Measurements from ENCODE around the gene KCNIP3.
"Not testable (repeated sequence)": the region's sequence is repeated elsewhere in the genome, so short reads cannot be mapped to it uniquely, and the experiment has no call there.

KCNIP3 gene

DNA sequence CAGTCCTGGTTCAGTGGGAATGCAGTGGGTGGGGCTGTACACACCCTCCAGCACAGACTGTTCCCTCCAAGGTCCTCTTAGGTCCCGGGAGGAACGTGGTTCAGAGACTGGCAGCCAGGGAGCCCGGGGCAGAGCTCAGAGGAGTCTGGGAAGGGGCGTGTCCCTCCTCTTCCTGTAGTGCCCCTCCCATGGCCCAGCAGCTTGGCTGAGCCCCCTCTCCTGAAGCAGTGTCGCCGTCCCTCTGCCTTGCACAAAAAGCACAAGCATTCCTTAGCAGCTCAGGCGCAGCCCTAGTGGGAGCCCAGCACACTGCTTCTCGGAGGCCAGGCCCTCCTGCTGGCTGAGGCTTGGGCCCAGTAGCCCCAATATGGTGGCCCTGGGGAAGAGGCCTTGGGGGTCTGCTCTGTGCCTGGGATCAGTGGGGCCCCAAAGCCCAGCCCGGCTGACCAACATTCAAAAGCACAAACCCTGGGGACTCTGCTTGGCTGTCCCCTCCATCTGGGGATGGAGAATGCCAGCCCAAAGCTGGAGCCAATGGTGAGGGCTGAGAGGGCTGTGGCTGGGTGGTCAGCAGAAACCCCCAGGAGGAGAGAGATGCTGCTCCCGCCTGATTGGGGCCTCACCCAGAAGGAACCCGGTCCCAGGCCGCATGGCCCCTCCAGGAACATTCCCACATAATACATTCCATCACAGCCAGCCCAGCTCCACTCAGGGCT is 87.9 kb downstream of the KCNIP3 start:
- DNase-seq (ENCODE audit: low read depth) = no peak

DNA sequence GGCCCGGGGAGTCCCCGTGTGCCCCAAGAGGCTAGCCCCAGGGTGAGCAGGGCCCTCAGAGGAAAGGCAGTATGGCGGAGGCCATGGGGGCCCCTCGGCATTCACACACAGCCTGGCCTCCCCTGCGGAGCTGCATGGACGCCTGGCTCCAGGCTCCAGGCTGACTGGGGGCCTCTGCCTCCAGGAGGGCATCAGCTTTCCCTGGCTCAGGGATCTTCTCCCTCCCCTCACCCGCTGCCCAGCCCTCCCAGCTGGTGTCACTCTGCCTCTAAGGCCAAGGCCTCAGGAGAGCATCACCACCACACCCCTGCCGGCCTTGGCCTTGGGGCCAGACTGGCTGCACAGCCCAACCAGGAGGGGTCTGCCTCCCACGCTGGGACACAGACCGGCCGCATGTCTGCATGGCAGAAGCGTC is 88.4 kb downstream of the KCNIP3 start:
- no peak for DNase-seq (ENCODE audit: low read depth)

DNA sequence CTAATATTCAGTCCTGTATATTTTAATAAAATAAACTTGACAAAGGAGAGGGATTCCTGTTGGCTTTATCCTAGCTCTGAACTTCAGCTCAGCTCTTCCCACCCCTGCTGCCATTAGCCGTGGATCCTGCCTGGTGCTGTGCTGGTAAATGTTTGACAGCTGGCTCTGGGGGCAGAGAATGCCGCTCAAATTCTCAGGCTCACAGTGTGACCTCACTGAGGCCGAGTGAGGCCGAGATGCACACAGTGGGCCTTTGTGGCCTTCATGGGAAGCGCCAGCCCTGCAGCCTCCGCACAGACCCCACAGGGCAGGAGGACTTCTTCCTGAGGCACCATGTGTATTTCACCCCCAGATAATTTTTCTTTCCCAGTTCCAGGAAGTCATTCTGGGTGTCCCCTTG is 88.9 kb downstream of the KCNIP3 start:
- no peak for DNase-seq (ENCODE audit: low read depth)

DNA sequence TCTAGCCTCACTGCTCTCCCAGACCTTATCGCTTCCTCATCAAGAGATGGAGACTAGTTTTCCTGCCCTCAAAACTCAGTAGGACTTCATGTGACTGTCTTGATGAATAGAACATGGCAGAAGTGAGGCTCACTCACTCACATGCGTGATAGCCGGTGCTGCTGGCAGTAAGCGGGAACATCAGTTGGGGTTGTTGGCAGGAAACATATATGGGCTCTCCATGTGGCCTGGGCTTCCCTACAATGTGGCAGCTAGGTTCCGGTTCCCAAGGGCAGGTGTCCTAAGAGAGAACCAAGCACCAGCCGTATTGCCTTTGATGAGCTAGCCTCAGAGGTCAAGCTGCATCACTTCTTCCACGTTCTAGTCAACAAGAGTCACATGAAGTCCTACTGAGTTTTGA is 90.2 kb downstream of the KCNIP3 start:
- DNase-seq (ENCODE audit: low read depth) = no peak

DNA sequence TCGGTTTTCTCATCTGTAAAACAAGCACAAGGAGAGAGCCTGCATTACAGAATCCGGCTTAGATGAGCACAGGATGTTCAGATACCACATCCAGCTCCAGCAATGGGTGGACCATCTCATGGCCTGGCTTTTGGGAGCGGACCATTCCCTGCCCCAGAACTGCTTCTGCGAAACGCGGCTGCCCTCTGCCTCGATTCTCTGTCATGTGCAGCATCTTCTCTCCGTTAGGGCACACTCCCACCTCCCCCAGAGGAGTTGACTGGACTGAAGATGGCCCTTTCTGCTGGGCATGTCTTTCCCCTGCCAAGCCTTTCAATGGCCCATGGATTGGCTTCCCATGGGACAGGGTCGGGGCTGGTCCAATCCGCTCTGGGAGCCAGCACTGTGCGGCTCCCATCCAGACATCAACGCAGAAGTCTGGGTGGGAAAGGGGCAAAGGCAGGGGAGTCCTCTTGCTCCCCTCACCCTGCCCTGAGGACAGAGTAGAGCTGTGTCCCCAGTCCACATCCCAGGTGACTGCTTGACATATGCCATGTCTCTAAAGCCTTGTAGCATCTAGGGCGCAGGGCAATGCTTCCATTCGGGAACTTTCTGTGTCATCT is 91.0 kb downstream of the KCNIP3 start:
- no peak for DNase-seq (ENCODE audit: low read depth)

DNA sequence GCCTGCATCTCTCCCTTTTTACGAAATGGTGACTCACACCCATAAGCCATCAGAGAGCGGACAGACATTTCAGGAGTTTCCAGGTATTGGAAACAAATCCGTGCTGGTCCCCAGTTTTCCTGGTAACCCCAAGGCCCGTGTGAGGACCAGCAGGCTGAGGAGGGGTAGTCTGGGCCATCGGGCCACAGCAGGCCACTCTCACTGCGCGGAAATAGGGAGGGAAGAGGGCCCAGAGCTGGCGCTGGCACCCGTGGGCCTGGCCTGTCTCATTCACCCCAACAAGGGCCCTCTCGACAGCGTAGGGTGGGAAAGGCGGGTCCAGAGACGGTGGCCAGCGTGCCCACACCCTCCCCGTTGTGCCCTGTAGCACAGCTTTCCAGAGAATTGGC is 91.7 kb downstream of the KCNIP3 start:
- no peak for DNase-seq (ENCODE audit: low read depth)

DNA sequence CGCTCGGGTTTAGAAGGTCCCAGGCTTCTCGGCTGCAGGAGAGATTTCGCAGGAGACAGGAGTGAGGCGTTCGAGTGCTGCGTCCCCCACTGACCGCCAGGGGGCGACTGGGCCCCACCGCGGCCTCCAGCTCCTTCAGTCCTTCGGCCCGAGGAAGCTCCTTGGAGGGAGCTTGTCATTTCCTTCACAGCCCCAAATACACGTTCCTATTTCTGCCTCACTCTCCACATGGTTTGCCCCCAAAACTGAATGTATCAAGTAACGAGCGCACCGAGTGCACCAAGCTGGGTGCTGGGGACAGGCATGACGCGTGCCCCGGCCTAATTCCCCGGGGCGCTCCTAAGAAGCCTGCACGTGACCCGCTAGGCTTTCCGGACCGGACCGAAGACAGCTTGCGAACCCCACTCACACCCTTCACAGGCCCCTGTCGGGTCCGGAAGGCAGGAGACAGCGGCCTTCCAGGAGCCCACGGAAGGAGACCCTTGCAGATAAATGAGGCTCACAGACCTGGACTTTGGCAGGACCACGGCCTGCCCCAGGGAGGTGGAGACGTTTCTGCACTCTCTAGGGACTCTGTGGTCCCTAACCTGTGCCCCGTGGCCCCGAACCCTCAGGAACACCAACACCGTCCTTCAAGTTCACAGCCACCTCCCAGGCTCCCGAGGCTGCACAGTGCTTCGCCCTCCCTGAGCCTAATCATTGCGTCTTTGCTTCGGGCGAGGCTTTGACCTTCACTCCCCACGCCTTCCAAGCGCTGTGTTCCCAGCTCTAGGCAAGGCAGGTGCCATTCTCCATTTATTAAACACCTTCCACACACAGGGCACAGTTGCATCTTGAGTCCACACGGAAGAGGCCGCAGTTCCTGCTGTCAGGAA is 92.3 kb downstream of the KCNIP3 start:
- DNase-seq (ENCODE audit: low read depth) = no peak

DNA sequence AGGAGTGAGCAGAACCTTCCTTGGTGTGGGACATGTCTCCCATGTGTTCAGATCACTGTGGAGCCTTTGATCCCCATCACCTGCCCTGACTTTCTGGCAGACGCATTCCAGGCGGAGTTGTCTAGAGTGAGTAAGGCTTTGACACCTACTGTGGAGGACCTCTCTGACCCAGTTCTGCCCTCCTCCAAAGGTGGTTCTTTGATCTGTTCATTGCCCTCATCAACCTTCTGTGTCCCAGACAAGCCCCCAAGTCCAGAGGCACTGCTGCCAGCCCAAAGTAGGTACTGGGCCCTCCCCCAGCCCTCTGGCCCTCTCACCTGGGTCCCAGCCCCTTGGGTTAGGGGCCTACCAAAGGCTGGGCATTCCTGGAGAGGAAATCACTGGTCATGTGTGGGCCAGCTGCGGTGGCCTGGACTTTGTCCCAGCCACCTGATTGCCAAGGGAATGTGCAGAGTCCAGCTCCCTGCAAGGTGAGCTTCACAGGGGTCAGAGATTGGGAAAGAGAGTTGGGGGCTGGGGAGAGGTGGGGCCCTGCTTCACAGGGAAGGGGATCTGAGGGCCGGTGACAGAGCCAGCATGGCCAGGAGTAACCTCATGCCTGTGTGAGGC is 93.2 kb downstream of the KCNIP3 start:
- DNase-seq (ENCODE audit: low read depth) = no peak

DNA sequence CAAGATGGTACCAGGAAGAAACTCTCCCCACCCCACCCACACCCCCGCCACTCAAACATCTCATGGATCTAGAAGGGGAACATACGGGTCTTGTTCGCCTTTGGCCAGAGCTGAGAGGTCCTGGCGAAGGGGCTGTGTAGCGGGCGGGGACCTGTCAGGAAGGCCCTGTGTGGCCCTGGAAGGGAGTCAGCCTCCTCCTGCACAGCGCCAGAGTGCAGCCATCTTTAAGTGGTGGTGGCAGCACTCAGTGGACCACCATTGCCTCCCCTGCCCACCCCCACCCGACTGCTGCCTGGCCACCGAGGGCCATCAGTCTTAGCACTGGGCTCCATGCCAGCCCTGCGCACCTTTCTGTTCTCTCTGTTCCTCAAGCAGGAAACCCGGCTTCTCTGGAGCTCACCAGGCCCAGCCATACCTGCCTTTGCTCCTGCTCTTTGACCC is 93.8 kb downstream of the KCNIP3 start:
- DNase-seq (ENCODE audit: low read depth) = no peak

DNA sequence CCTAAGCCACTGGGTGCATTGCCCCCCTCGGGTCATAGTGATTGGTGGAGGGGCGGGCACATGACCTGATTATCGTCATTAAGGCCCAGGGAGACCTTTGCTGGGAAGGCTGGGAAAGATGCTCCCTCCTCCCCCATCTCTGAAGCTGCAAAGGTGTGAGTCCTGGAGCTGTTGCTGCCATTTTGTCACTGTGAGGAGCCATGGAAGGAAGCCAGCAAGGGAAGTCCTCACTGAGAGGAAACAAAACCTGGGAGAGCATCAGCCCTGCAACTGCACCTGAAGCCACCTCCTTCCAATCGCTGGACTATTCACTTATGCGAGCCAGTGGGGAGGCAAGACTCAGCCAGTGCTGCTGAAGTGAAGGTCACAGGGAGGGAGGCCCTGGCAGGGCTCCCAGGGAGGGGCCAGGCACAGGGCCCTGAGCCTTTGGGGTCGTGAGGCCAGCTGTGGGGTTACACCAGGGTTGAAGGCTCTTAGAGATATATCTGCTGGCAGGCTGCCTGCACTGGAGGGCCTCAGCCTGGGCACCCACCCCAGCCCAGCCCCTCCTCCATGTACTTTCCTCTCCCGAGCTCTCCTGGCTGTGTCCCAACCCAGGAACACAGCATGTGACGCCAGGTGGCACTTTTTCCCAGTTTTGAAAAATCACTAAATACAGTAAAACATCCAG is 94.6 kb downstream of the KCNIP3 start:
- no peak for DNase-seq (ENCODE audit: low read depth)

DNA sequence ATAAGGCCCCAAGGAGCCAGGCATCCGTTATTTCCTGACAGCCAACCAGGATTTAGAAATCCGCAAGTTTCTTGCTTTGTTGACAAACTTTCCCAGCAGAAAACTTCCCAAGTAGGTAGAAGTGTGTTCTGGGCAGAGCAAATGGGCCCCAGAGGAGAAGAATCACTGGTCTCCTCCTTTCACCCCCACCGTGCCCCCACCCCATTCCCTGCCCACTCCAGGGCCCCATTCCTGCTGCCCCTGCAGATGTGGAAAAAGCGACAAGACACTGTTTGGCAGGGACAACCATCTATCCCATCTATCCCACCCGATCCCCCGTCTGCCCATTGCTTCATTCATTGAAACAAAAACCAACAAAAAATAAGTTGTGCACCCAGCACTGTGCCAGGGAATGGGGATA is 95.2 kb downstream of the KCNIP3 start:
- DNase-seq (ENCODE audit: low read depth) = no peak

DNA sequence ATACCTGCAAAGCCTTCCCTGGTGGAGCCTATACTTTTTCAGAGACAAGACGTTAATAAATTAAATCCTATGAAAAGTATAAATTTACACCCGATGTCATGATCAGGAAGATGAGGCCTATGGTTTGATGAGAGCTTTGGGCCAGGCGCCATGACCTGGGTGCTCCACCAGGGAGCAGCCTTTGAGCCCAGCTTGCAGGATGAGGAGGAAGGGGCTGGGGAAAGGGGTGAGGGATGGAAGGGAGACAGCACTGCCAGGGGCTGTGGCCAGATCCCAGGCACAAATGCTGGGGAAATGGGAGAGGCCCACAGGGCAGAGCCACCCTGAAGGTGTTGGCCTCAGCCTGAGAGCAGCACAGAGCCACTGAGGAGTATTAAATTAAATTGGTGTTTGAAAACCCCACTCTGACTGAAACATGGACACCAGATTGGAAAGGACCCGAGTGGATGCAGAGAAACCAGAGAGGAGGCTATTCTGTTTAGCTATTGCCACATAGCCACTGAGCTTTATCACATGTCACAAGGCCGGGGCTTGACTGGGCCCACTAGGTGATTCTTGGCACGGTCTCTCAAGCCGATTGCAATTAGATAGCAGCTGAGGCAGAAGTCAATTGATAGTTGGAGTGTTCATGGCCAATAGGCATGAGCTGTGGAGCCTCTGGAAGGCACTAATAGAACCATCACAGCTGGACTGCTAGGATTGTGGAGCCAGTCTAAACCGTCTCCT is 95.7 kb downstream of the KCNIP3 start:
- no peak for DNase-seq (ENCODE audit: low read depth)

DNA sequence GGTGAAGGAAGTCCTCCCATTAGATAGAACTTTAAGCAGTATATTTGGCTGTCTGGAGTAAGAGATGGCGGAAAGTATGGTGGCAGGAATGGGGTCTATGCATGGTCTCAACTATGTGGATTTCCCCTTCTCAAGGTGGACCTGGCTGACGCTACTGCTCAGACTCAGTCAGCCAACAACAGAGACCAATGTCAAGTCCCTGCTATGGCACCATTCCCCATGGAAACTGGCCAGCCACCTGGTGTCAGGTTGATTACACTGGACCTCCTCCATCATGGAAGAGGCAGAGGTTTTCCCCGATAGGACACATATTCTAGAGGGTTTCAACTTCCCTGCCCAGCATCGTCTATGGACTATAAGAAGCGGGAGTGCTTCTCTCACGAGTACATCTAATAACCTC is 96.8 kb downstream of the KCNIP3 start:
- no peak for DNase-seq (ENCODE audit: low read depth)

DNA sequence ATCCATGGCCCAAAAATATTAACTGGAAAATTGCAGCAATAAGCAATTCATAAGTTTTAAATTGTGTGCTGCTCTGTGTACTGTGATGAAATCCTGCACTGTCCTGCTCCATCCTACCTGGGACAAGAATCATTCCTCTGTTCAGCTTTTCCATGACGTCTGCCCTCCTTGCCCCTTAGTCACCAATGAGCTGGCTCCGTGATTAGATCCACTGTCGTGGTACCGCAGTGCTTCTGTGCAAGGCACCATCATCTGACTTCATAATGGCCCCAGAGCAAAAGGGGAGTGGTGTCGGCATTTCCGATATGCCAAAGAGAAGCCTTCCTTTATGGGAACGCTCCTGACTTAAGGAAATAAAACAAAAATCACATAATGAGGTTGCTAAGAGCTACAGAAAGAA is 101.9 kb downstream of the KCNIP3 start:
- DNase-seq (ENCODE audit: low read depth) = no peak

DNA sequence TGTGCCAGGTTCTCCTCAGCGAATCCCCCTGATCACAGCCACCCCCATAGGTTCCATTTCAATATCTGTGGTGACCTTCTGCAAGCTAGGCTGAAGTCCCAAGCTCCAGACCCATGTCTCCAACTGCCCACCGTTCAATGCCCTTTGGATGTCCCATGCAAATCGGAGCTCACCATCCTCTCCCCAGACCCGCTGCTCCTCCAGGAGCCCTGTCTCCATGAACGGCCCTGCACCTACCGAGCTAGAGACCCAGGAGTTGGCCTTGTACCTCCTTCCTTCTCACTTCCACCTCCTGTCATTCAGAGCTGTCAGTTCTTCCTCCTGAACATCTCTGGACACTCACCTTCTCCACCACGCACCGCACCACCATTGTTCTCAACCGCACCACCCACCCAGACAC is 104.3 kb downstream of the KCNIP3 start:
- DNase-seq (ENCODE audit: low read depth) = no peak

DNA sequence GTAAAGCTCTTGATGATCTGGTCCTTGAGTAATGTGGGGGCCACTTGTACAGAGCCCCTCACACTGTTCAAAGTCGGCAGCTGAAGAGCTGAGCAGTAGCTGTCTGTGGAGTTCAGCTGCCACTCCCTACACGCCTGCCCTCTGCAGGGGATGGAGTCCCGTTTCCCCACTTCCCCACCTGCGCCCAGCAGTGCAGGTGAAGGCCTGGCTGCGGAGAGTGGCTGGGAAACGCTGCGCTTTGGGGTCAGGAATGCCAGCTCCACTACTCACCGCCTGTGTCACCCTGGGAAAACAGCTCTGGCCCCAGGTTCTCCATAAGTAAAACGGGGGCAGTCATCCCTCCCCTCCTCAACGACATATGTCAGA is 104.8 kb downstream of the KCNIP3 start:
- DNase-seq (ENCODE audit: low read depth) = not testable (repeated sequence)

DNA sequence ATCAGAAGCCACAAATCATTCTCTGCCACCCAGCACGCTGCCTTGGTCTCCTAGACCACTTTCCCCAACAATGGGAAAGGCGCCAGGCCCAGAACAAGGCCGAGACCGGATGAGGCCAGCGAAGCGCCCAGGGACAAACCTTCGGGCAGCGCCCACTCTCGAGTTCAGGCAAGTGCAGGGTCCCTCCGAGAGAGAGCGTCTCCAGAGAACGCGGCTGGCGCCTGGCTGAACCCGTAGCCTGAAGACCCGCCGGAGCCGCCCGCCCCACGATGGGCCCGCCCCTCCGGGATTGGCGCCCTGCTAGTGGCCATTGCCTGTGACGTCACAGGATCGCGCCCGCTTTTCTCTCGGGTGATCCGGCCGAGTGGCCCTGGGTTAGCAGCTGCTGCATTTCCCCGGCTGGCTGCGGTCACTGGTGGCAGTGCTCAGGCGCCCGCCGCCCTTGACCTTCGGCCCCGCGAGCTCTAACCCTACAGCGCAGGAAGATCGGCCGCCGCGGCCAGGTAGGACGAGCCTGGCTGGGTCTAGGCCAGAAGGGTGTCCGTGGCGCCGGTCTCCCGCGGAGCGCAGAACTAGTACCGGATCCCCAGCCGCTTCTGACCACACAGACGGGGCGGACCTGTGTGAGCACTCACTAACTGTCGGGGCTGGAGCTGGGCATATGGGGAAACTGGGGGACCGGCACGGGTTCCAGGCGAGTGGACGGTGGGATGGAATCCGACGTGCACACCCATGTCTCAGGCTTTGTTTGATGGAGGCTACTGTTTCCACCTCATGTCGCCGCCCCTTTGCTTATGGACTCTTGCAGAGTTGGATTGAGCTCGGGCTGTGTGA is 105.4 kb downstream of the KCNIP3 start, which contains the start of gene FAHD2A:
FAHD2A (plus strand) TSS at position 339 of the 834 bp plus-strand sequence. CDS start 2,851 bp downstream, outside the sequence.
- peak; percentile 87 for DNase-seq (ENCODE audit: low read depth)

DNA sequence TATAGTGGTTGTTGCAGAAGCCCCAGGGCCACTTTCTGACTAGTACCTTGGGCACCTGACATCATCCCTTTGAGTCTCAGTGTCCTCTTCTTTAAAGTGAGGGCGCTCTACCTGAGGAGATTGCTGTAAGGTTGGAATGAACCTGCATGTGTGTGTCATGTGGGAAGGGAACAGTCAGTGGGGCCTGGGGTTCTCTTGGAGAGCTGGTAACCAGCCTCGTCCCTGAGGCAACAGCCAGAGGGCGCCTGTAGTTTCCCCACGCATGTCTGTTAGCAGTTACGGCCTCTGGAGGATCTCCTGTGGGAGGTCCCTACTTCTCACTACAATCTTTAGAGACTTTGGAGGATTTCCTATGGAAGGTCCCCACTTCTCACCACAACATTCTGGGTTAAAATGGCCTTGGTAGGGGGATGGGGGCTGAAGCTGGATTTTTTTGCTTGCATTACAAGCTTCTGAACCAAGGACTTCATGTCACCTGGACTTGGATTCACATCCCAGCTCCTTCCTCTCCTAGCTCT is 106.1 kb downstream of the KCNIP3 start:
- DNase-seq (ENCODE audit: low read depth) = not testable (repeated sequence)

DNA sequence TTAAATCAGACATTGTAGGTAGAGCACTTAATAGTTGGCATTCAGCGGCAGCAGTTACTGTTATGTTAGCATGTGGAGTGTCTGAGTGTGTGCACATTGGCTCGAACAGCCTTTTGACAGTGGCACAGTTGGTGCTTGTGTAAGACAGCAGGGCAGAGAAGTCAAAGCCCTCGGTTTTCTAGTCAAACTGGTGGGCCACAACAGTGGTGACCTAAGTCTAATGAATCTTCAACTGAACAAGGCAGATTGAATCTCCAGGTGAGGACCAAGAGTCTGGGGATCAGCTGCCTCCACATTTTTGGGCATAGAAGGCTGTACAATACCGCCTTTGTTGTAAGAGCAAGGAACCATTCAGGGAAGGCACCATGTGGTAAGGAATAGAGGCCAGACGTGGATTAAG is 106.7 kb downstream of the KCNIP3 start:
- DNase-seq (ENCODE audit: low read depth) = not testable (repeated sequence)

DNA sequence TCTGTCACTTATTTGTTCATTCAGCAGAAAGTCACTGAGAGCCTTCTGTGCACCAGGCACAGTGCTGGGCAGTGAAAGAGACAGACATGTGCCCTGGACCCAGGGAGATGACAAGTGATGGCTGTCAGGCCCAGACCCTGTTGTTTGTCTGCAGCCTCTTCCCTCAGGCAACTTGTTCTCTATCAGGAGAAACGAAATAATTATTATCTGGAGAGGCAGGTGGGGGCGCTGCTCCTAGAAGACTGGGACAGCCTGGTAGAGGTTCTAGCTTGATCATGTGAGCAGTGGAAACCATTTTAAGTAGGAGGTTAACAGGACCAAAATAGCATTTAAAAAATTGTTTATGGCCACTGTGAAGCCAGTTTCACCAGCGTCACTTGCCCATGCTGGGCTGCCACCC is 107.5 kb downstream of the KCNIP3 start:
- DNase-seq (ENCODE audit: low read depth) = not testable (repeated sequence)
